GM19099 (cell line): Measurements from ENCODE around the gene LOXL1.

Experiments
- POLR2A ChIP-seq: IDR thresholded peaks from 3 replicates; pipeline ENCODE4 v1.6.1; 2011; ENCODE audit warnings: low read depth; ENCODE audit not compliant: insufficient read length; ENCODE audit errors: extremely low read depth

Gene LOXL1

GRCh38 chr15:73926219-73927002 is at the start of gene LOXL1:
Gene LOXL1 (plus strand): TSS chr15:73926462. CDS start chr15:73926784, 322 bp downstream.
- no peak for TF ChIP-seq POLR2A

GRCh38 chr15:73879426-73879825 is 46.8 kb upstream of the LOXL1 start:
- no peak for TF ChIP-seq POLR2A

GRCh38 chr15:73881579-73882320 is 44.5 kb upstream of the LOXL1 start:
- no peak for TF ChIP-seq POLR2A

GRCh38 chr15:73882761-73883419 is 43.4 kb upstream of the LOXL1 start:
- TF ChIP-seq POLR2A: no peak

GRCh38 chr15:73884159-73884558 is 42.1 kb upstream of the LOXL1 start:
- no peak for TF ChIP-seq POLR2A

- TF ChIP-seq POLR2A: no peak
Observed at GRCh38 chr15:73885954-73886700, 40.1 kb upstream of the LOXL1 start.

- TF ChIP-seq POLR2A: no peak
Observed at GRCh38 chr15:73886717-73887345, 39.4 kb upstream of the LOXL1 start.

- no peak for TF ChIP-seq POLR2A
Observed at GRCh38 chr15:73887481-73887880, 38.8 kb upstream of the LOXL1 start.

- no peak for TF ChIP-seq POLR2A
Observed at GRCh38 chr15:73888224-73889041, 37.8 kb upstream of the LOXL1 start.

GRCh38 chr15:73889053-73889761 is 37.1 kb upstream of the LOXL1 start:
- no peak for TF ChIP-seq POLR2A

GRCh38 chr15:73889762-73890124 is 36.5 kb upstream of the LOXL1 start:
- no peak for TF ChIP-seq POLR2A

GRCh38 chr15:73891328-73892315 is 34.6 kb upstream of the LOXL1 start:
- TF ChIP-seq POLR2A: no peak
